HG03025 (cell line): ENCODE measurements around the gene ABHD4.
"Not testable (repeated sequence)": the region's sequence is repeated elsewhere in the genome, so short reads cannot be mapped to it uniquely, and the experiment has no call there.

Experiments used
- ATAC-seq: cut with Tn5 transposase; IDR thresholded peaks from one replicate; pipeline ENCODE4 v1.9.1; 2021; ENCODE audit warnings: mild to moderate bottlenecking, moderate library complexity; ENCODE audit not compliant: unreplicated experiment, low FRiP score

ABHD4 gene

DNA sequence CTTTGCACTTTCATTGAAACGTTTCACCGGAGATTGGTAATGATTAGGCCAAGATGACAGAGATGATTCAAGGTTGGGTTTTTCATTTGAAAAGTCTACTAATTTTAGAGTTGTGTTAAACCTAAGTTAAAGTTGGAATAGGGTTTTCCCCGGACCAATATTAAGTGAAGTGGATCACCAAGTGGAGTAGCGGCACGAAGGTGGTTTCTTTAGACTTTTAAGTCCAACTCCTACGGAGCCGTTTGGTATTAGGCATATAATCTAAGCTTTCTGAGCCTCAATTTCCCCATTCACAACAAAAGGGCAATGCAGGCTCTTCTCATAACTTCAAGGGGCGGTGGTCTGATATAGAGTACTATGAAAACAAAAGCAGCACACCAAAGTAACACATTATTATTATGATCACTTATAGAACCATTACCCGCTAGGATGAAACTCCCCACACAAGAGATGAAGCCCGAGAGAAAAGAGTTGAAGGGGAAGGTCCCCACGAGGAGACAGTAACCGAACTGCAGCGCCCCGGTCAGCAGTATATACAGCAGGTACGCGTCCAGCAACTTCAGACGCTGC lies 9.5 kb upstream of the ABHD4 start:
- no peak for ATAC-seq

- ATAC-seq: peak; percentile 88
Observed at GRCh38 chr14:22589096-22589839, 8.8 kb upstream of the ABHD4 start, which contains the start of gene DAD1. DAD1 (minus strand) TSS chr14:22589224; CDS start chr14:22589157, 67 bp downstream.

DNA sequence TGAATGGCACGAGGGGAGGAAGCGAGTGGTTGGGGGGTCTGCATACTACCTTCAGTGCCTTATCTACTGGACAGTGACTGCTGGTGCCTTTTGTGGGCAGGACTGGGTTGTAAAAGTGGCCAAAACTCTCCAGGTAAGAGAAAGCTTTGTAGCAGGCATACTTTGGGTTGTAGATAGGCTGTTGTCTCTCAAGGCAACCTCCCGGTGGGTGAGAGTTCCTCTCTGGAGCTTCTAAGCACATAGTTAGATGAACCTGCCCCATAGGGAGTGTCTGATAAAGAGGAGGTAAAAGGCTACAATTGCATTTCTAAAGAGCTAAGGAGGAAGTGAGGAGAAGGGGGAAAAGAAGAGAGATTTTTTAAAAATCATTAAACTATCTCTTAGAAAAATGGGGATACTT lies 4.9 kb upstream of the ABHD4 start:
- ATAC-seq: no peak

DNA sequence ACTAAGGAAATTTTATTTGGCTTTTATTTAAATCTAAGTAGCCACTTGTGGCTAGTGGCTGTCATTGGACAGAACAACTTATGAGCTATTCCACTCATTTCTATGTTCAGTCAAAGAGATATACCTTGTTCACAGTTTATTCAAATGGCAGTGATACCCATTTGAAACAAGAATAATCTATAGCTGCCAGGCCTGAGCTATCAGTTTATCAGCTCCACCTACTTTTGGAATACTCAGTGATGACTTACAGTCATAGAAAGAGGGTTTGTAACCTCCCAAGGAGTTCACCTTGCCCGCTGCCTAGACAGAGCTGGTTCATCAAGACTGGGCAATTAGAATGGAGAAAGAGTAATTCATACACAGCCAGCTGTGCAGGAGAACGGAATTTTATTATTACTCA lies 4.5 kb upstream of the ABHD4 start:
- no peak for ATAC-seq

DNA sequence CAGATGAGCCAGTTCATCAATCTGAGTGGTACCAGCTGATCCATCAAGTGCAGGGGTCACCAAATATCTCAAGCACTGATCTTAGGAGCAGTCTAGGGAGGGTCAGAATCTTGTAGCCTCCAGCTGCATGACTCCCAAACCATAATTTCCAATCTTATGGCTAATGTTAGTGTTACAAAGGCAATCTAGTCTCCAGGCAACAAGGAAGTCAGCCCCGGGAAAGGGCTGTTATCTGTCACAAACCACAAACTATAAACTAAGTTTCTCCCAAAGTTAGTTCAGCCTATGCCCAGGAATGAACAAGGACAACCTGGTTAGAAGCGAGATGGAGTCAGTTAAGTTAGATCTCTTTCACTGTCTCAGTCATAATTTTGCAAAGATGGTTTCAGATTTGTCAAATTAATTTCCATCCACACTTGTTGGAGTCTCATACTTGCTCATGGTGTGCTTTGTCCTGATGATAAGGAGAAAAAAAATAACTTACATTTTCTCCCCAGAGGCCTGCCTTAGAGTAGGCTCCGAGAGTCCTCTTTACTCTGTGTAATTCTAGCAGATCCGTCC lies 3.9 kb upstream of the ABHD4 start:
- no peak for ATAC-seq

GRCh38 chr14:22596354-22596879 lies 1.7 kb upstream of the ABHD4 start:
- ATAC-seq: no peak

DNA sequence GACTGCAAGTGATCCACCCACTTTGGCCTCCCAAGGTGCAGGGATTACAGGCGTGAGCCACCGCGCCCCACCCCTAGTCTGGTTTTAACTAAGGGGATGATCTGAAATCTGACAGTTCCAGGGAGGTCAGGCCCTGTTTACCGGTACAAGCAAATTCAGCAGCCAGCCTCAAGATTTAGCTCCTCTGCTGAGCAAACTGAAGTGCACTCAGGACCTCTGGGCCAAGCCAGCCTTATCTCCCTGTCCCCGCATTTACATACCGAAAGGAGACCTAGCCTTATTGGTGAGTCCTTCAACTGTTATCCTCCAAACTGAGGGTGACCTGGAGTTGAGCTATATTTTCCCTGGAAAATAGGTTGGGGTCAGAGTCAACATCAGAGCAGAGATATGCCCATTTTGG lies 835 bp upstream of the ABHD4 start:
- no peak for ATAC-seq

DNA sequence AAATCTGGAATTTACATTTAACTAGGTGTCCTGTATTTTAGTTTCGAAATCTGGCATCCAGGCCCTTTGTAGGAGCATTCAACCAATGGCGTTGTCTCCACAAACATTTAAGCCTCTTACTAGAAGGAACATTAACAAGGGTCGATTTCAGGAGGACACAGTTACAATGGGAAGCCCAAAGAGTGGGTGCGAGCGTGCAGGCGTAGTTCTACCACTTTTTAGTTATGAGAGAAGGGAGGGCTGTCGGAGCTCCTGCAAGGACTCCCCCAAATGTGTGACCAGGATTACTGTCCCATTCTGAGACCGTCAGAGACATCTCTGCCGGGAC lies 365 bp upstream of the ABHD4 start:
- ATAC-seq: peak; percentile 22

DNA sequence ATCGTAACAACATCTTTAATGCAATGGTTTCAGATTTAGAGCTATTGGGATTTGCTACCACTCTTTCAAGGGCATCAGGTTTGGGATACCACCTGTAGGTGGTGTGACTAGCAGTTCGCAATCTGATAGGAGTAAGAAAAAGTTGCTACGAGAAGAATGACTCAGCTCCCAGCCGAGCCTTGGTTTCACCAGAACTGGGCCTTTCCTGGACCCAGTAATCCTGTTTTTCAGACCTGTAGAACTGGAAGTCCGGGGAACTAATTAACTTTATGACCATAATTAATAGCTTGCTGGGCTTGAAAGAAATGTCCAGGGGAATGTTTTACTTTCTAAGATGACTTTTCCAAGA lies 770 bp downstream of the ABHD4 start:
- no peak for ATAC-seq

- no peak for ATAC-seq
Observed at GRCh38 chr14:22599349-22599748, 1.2 kb downstream of the ABHD4 start.

GRCh38 chr14:22600027-22600426 lies 1.9 kb downstream of the ABHD4 start:
- ATAC-seq: no peak

DNA sequence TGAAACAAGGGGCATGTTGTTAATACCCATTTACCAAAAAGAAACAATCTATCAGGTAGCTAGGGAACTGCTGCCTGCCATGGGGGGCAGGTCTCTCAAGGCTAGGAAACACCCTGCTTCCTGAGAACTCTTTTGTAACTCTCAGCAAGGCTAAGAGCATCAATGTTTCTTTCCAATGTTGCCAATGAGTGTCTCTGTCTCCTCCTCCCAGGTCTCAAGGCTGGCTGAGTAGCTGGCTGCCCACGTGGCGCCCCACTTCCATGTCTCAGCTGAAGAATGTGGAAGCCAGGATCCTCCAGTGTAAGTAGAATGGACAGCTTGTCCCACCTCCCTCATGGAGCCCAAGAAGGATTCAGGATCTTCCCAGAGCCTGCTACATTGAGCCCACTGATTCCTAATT lies 3.4 kb downstream of the ABHD4 start:
- ATAC-seq: no peak

DNA sequence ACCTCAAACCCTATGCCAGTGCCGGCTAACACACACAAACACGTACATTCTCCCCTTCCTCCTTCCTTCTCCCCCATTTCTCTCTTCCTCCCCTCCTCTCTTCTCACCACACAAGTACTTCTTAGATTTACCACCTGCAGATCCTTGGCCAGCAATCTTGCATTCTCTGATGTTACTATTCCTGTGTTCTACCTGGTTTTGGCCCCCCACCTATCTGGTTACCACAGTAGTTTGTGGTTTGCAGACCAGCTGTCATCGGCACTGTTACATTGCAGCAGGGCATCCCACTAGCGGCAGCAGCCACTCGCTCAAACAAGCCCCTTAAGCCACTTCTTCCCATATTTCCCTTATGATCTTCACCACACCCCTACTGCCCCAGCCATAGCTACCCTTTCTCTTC lies 3.9 kb downstream of the ABHD4 start:
- no peak for ATAC-seq

- ATAC-seq: no peak
Observed at GRCh38 chr14:22602862-22603261, 4.8 kb downstream of the ABHD4 start.

- ATAC-seq: no peak
Observed at GRCh38 chr14:22606380-22606779, 8.3 kb downstream of the ABHD4 start.

GRCh38 chr14:22607291-22607690 lies 9.2 kb downstream of the ABHD4 start:
- no peak for ATAC-seq

DNA sequence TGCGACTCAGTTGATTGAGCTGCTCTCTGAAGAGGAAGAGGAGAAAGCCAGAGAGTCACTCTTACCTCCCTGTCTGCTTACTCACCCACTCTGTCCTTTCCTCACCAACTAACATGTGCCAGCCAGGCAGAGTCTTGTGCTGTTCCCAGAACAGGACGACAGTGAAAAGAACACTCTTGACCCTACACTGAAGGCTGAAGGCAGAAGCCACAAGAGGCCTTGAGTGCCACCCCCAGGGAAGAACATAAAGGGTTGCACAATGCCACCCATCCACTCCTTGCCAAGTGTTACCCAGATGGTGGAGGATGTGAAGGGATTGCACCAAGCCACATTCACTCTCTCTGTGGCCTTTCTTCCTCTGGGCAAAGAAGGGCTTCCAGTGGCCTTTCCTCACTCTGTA lies 12.8 kb downstream of the ABHD4 start:
- ATAC-seq: no peak

GRCh38 chr14:22613106-22613695 lies 15.1 kb downstream of the ABHD4 start:
- no peak for ATAC-seq

DNA sequence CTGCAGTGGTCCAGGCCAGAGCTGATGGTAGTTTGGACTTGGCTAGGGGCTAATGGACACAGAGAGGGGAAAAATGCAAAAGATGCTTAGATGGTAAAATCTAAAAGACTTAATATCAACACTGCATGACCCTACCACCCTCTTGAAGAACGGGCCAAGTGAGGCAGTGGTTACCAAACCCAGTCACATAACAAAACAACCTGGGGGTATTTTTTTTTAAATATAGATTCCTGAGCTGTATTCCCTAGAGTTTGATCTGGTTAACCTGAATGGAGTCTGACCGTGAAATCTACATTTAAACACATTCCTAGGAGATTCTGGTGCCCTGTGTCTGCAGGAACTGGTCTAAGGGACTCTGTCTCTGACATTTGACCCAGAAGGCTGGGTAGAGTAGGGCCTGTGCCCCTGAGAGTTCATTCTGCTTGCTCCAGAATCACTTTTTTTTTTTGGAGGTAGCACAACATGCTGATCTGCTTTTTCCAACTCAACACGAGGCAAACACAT lies 15.7 kb downstream of the ABHD4 start:
- ATAC-seq: no peak

DNA sequence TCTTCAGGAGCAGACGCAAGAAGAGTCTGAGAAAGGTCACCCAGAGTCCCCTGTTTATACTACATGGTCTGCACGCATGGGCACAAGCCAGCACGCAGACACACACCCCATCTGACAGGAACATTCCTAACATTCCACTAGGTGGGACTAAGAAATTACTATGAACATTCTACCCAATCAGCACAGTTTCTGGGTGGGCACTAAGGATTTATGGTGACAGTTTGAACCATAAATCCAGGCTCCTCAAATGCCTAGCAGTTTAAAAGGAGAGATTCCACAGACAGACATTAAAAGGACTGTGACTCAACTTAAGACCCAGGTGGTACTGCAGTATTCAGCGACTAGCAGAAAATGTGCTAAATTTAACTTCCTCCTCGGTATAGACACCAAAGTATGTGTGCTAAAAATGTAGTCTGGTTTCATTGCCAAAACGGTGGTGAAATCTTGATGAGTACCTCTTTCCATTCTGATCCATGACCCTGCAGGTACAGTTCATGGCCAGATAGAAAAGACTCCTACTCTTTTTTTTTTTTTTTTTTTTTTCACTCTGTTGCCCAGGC lies 16.2 kb downstream of the ABHD4 start:
- no peak for ATAC-seq

- ATAC-seq: not testable (repeated sequence)
Observed at GRCh38 chr14:22615765-22616164, 17.7 kb downstream of the ABHD4 start.
